Stomach (tissue), 9 donors: Measurements from ENCODE around the gene TMOD3. TPM values are rescaled to one million over a fixed set of nuclear protein-coding genes. Genes with fewer than 3 reads are reported as not detected.
A peak's percentile ranks its signal among the peaks of the same experiment; 100 is the strongest.

Source experiments
- DNase-seq, 2 donors: peaks; one replicate each; pipeline versions ENCODE4 v3.0.0 to v3.0.0-alpha.2; 2013 to 2019
- H3K27ac ChIP-seq, 5 donors: fragments of 200-600 bp in 4 of 5; sonication (generic) in 4 of 5; one replicate each; pipeline ENCODE4 v1.5.1; 2013 to 2019; ENCODE audit warnings: mild to moderate bottlenecking in 1 of 5, moderate library complexity in 1 of 5
- H3K27me3 ChIP-seq, 3 donors: fragments of 200-600 bp; sonication (generic); one replicate each; pipeline ENCODE4 v1.5.1; 2017 to 2019; ENCODE audit warnings: mixed run types in 1 of 3
- H3K36me3 ChIP-seq, 4 donors: fragments of 200-600 bp; sonication (generic); 1 replicate in 3 of 4; 2 replicates in 1 of 4; pipeline ENCODE4 v1.5.1; 2016 to 2019
- H3K4me1 ChIP-seq, 4 donors: fragments of 200-600 bp; sonication (generic); one replicate each; pipeline ENCODE4 v1.5.1; 2016 to 2019
- H3K4me3 ChIP-seq, 4 donors: fragments of 200-600 bp; sonication (generic) in 3 of 4; one replicate each; pipeline ENCODE4 v1.5.1; 2016 to 2019; ENCODE audit warnings: mild to moderate bottlenecking in 1 of 4
- H3K9me3 ChIP-seq, 4 donors: fragments of 200-600 bp; sonication (generic); one replicate each; pipeline ENCODE4 v1.5.1; 2016 to 2019
- EP300 ChIP-seq: sonication (generic); formaldehyde crosslinking; IDR thresholded peaks from one replicate; pipeline ENCODE4 v1.6.1; 2017; ENCODE audit warnings: antibody characterized with exemption
- POLR2A ChIP-seq, 4 donors: fragments of 450-650 bp; IDR thresholded peaks; one replicate each; pipeline ENCODE4 v1.6.1; 2016; ENCODE audit warnings: antibody characterized with exemption in 4 of 4, control low read depth in 2 of 4, mild to moderate bottlenecking in 1 of 4, moderate library complexity in 1 of 4
- POLR2AphosphoS5 ChIP-seq, 3 donors: sonication (generic); formaldehyde crosslinking; IDR thresholded peaks; one replicate each; pipeline ENCODE4 v1.6.1; 2016; ENCODE audit warnings: antibody characterized with exemption in 3 of 3
- WGBS, 5 donors: extraction: QIAGEN DNeasy Blood & Tissue Kit in 3 of 5; methylation state at CpG; one replicate each; pipeline versions ENCODE4 v1.1.5 to v1.1.7; 2013 to 2018; 5-methylcytosine and 5-hydroxymethylcytosine counted together
- intact Hi-C: fragments of 100-400 bp; cut with DNase I; formaldehyde crosslinking; loops from one replicate; pipeline ENCODE4 v1.15.1; 2023; ENCODE audit warnings: low total_unique reads
- polyA plus RNA-seq, 3 donors: library from polyadenylated mRNA; stranded (reverse); fragments of 200-250 nt; gene quantifications; one replicate each; pipeline ENCODE4 v1.2.3, GENCODE V29; 2013
- total RNA-seq, 5 donors: library from RNA; depleted of rRNA; stranded (reverse); fragments of >200 nt; gene quantifications; one replicate each; pipeline versions ENCODE4 v1.1.0 to v1.2.3, GENCODE V29; 2014 to 2016
- TF ChIP-seq, protein P1 (sequence below), 7 experiments: fragments of 450-650 bp in 4 of 7; fragments of 200-600 bp in 3 of 7; sonication (generic) in 3 of 7; IDR thresholded peaks; one replicate each; pipeline ENCODE4 v1.5.1; 2016 to 2019; ENCODE audit warnings: antibody characterized with exemption in 7 of 7, control low read depth in 2 of 7, mild to moderate bottlenecking in 1 of 7
- donor health status: healthy with polysubstance abuse.
- donor health status: Bipolar disorder and iron deficiency.
- donor health status: healthy.

TMOD3 gene
- total and polyA plus RNA-seq, 8 donors: 10.1 to 64.3 (median 15.2) TPM

DNA sequence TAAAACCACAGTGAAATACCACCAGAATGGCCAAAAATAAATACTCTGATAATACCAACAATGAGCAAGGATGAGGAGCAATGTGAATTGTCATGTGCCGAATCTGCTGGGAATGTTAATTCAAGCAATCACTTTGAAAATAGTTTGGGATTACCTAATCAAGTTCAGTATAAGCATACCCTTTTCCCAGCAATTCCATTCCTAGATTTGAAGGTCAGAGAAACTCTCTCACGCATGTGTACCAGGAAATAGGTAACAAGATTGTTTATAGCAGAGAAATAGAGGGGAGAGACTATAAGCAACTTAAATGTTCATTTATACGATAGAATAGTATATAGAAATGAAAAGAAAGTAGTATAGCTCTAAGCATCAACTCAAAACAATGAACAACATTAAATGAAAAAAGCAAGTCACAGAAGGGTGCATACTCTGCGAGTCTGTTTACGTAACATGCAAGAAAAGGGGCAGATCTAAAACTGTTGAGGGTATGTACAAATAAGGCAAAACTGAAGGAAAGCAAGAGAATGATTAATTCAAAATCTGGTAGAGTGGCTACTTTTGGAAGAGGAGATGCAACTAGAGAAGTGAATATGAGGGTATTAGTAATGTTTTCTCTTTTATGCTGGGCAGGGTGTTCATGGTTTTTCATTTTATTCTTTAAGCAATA is 27.4 kb downstream of the TMOD3 start:
- H3K27ac ChIP-seq: peak overlapping the region in 1 of 5 donors; percentile 43

DNA sequence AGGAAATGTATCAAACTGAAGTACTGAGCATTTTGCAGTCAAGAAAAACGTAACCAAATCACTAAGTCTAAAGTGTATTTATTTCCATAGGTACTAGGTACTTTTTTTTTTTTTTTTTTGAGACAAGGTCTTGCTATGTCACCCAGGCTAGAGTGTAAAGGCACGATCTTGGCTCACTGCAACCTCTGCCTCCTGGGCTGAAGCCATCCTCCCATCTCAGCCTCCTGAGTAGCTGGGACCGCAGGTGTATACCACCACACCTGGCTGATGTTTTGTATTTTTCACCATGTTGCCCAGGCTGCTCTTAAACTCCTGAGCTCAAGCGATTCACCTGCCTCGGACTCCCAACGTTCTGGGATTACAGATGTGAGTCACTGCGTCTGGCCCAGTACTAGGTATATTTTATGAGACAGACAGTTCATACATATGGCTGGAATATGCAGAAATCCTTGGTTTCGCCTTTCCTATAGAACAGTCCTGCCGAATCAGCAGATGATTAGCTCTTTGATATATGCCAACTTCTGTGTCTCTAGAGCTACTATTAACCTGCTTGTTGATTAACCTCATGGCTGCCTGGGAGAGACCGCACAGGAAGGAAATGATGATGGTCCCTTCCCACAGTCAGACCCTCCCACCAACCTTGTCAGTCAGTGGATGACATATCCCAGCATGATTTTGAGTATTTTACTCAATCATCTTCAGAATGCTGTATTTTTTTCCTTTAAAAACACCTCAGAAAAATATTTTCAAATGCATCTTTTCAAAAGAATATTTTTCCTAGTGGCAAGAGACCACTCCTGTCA is 32.3 kb downstream of the TMOD3 start:
- peaks cover 21 to 42% (median 39%) of the 10 kb centered on the region in 4 donors for H3K36me3 ChIP-seq
- H3K4me3 ChIP-seq: no peak overlapping the region
- no peak overlapping the region for H3K27ac ChIP-seq
- WGBS, 5 donors: 86 to 89% (median 89%) methylated on average over 10 of the region's 10 CpGs
- H3K4me1 ChIP-seq: peaks cover under 1 to 12% (median 7%) of the 10 kb centered on the region in 4 donors
- intact Hi-C loops: no loop called here
- H3K9me3 ChIP-seq: no peaks in the 10 kb centered on the region
- DNase-seq: peak in 1 of 2 donors; percentile 33
- no peaks in the 10 kb centered on the region for H3K27me3 ChIP-seq
- TF ChIP-seq EP300: no peak
- TF ChIP-seq, protein P1, sequence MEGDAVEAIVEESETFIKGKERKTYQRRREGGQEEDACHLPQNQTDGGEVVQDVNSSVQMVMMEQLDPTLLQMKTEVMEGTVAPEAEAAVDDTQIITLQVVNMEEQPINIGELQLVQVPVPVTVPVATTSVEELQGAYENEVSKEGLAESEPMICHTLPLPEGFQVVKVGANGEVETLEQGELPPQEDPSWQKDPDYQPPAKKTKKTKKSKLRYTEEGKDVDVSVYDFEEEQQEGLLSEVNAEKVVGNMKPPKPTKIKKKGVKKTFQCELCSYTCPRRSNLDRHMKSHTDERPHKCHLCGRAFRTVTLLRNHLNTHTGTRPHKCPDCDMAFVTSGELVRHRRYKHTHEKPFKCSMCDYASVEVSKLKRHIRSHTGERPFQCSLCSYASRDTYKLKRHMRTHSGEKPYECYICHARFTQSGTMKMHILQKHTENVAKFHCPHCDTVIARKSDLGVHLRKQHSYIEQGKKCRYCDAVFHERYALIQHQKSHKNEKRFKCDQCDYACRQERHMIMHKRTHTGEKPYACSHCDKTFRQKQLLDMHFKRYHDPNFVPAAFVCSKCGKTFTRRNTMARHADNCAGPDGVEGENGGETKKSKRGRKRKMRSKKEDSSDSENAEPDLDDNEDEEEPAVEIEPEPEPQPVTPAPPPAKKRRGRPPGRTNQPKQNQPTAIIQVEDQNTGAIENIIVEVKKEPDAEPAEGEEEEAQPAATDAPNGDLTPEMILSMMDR (IDR thresholded peaks at IDR 0.05): no peak
- TF ChIP-seq POLR2A (IDR thresholded peaks at IDR 0.05): no peak

More for the DNA sequence above, 27.4 kb downstream of the TMOD3 start:
- Histone ChIP-seq H3K27me3 (no peaks in the 10 kb centered on the region), H3K36me3 (no peaks in the 10 kb centered on the region), H3K9me3 (no peaks in the 10 kb centered on the region), H3K4me1 (peaks cover 13 to 53% (median 38%) of the 10 kb centered on the region in 4 donors), H3K4me3 (no peak overlapping the region)
- WGBS, 5 donors: 73 to 81% (median 76%) methylated on average over 5 of the region's 5 CpGs
- peak in 1 of 3 donors; percentile 6 for TF ChIP-seq POLR2AphosphoS5 (IDR thresholded peaks at IDR 0.05)
- TF ChIP-seq, protein P1 (IDR thresholded peaks at IDR 0.05): no peak
- no peak for DNase-seq
- intact Hi-C loops: no loop called here

DNA sequence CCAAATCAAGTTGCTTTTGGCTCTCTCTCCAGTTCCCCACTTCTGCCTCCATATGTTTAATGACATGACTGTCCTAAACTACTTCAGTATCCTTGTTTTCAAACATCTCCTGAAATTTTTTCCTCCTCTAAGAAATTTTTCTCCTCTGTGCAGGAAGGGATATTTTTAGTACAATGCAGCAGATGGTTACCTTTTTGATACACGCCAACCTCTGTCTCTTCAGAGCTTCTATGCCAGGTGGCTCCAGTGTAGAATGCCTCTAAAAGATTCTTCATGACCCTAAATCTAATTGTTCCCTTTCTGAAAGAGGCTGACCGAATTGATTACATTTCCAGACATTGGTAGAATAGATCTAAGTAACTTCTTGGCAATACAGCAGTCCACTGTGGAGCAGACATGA is 33.7 kb downstream of the TMOD3 start:
- no peaks in the 10 kb centered on the region for H3K27me3 ChIP-seq
- H3K27ac ChIP-seq: no peak overlapping the region
- H3K9me3 ChIP-seq: no peaks in the 10 kb centered on the region
- H3K4me1 ChIP-seq: peaks cover 0 to under 1% (median under 1%) of the 10 kb centered on the region in 4 donors
- peaks cover 21 to 54% (median 44%) of the 10 kb centered on the region in 4 donors for H3K36me3 ChIP-seq
- WGBS, 5 donors: 91 to 96% (median 94%) methylated on average over 2 of the region's 2 CpGs
- no peak overlapping the region for H3K4me3 ChIP-seq
- no peak for DNase-seq
- TF ChIP-seq POLR2A (IDR thresholded peaks at IDR 0.05) (no peak), POLR2AphosphoS5 (IDR thresholded peaks at IDR 0.05) (no peak), EP300 (no peak)
- TF ChIP-seq, protein P1 (IDR thresholded peaks at IDR 0.05): no peak
- intact Hi-C loops: no loop called here

DNA sequence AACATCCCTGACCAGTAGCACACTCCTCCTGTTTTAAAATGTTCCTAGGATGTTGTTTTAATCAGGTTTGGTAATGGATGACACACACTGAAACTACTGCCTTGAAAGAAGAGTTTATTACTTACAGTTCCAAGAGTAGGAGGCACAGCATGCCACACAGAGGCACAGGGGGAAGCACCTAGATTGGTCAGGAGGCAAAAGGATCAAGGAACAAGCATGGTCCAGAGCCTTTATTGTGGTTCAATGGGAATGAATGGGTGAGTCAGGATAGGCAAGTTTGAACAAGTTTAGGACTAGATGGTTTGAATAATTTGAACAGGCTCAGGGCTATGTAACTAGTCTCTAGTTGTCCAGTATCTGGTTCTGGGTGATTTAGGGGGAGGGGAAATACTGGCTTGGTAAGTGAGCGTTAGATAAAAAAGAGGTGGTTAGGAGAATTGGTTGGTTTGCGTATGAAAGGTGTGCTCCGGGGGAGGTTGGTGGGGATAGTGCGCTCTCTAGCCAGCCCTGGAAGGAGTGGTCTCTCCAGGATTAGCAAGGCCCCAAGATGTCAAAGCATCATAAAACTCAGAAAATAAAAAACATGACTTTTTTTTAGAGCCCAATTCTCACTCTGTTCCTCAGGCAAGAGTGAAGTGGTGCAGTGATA is 35.1 kb downstream of the TMOD3 start:
- intact Hi-C loops: no loop called here

More for the DNA sequence above, 35.1 kb downstream of the TMOD3 start:
- 95 to 98% (median 96%) methylated on average over 4 of the region's 4 CpGs for WGBS, 5 donors
- H3K9me3 ChIP-seq: no peaks in the 10 kb centered on the region
- DNase-seq: no peak
- no peaks in the 10 kb centered on the region for H3K27me3 ChIP-seq
- H3K36me3 ChIP-seq: peaks cover 21 to 68% (median 56%) of the 10 kb centered on the region in 4 donors
- no peak overlapping the region for H3K4me3 ChIP-seq
- no peak overlapping the region for H3K27ac ChIP-seq
- peaks cover 0 to 9% (median 4%) of the 10 kb centered on the region in 4 donors for H3K4me1 ChIP-seq
- no peak for TF ChIP-seq POLR2A (IDR thresholded peaks at IDR 0.05)
